ENCODE measurements around the gene TMED7. TPM values are rescaled to one million over a fixed set of nuclear protein-coding genes. Genes with fewer than 3 reads are reported as not detected.
"Not testable (repeated sequence)": the region's sequence is repeated elsewhere in the genome, so short reads cannot be mapped to it uniquely, and the experiment has no call there.

Gene TMED7
- total RNA-seq: 10 to 100 TPM; 68.9 to 95.1 (median 75.6) TPM

DNA sequence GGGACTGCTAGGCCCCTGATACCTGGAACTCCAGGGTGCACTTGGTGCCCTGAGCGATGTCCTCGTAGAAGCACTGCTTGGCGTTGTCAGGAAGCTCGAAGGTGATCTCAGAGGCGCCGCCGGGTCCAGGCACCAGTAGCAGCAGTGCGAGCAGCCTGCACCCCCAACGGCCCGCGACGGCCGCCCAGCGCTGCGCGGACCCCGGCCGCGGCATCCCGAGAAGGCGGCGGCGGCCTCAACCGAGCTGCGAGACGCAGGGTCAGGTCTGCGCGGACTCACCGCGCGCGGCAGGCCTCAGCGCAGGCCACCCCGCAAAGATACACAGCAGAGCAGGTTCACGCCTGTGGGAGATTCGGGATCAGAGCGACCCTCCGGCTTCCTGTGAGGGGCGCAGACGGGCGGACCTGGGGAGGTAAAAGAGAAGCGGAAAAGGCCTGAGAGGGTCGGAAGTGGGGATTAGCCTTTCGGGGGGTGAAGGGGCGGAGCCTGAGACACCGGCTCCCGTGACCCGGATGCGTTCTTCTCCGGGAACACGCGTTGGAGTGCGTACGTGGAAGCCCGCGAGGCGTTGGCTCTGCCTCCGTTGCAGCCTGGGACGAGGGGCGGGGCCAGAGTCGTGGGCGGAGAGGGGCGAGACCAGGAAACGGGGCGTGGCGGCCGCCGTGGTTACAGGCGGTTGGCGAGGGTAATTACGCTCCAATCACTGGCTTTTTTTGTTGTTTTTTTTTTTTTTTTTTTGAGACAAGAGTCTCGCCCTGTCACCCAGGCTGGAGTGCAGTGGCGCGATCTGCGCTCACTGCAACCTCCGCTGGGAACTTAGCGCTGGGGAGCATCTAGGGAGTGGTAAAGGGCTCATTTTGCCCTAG is at the start of gene TMED7:
Gene TMED7 (minus strand): TSS at position 458 of the 866 bp plus-strand sequence. CDS start 244 bp downstream, at position 214.
- TF ChIP-seq, protein P1, sequence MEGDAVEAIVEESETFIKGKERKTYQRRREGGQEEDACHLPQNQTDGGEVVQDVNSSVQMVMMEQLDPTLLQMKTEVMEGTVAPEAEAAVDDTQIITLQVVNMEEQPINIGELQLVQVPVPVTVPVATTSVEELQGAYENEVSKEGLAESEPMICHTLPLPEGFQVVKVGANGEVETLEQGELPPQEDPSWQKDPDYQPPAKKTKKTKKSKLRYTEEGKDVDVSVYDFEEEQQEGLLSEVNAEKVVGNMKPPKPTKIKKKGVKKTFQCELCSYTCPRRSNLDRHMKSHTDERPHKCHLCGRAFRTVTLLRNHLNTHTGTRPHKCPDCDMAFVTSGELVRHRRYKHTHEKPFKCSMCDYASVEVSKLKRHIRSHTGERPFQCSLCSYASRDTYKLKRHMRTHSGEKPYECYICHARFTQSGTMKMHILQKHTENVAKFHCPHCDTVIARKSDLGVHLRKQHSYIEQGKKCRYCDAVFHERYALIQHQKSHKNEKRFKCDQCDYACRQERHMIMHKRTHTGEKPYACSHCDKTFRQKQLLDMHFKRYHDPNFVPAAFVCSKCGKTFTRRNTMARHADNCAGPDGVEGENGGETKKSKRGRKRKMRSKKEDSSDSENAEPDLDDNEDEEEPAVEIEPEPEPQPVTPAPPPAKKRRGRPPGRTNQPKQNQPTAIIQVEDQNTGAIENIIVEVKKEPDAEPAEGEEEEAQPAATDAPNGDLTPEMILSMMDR (IDR thresholded peaks at IDR 0.05): peak in 3 of 6 experiments; percentile 6 to 32 (median 20)
- peak in 3 of 4 donors; percentile 64 to 92 (median 72) for TF ChIP-seq POLR2A (IDR thresholded peaks at IDR 0.05)

DNA sequence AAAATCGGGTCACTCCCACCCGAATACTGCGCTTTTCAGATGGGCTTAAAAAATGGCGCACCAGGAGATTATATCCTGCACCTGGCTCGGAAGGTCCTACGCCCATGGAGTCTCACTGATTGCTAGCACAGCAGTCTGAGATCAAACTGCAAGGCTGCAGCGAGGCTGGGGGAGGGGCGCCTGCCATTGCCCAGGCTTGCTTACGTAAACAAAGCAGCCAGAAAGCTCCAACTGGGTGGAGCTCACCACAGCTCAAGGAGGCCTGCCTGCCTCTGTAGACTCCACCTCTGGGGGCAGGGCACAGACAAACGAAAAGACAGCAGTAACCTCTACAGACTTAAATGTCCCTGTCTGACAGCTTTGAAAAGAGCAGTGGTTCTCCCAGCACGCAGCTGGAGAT is 48.9 kb upstream of the TMED7 start:
- 48 to 79% methylated on average over 6 to 7 of the region's 11 CpGs for WGBS, 2 donors
- intact Hi-C loops (cut with DNase I); DNase-seq; H3K36me3 ChIP-seq; H3K4me1 ChIP-seq; H3K27ac ChIP-seq; H3K9me3 ChIP-seq; H3K4me3 ChIP-seq; H3K27me3 ChIP-seq: not testable (repeated sequence)

More for the DNA sequence above, at the start of gene TMED7:
- Histone ChIP-seq H3K4me3 (peak within 1 kb of the TSS; percentile 76 to 91 (median 86)), H3K9me3 (no peaks in the 10 kb centered on the region), H3K36me3 (no peaks in the 10 kb centered on the region), H3K27me3 (no peaks in the 10 kb centered on the region), H3K27ac (peak within 1 kb of the TSS; percentile 93 to 97 (median 96)), H3K4me1 (peaks cover 15 to 53% (median 28%) of the 10 kb centered on the region in 3 donors)
- 0 to 1% methylated on average over 27 to 34 of the region's 77 CpGs for WGBS, 2 donors
- intact Hi-C loops (cut with DNase I): no loop called here
- peak; percentile 97 for DNase-seq

DNA sequence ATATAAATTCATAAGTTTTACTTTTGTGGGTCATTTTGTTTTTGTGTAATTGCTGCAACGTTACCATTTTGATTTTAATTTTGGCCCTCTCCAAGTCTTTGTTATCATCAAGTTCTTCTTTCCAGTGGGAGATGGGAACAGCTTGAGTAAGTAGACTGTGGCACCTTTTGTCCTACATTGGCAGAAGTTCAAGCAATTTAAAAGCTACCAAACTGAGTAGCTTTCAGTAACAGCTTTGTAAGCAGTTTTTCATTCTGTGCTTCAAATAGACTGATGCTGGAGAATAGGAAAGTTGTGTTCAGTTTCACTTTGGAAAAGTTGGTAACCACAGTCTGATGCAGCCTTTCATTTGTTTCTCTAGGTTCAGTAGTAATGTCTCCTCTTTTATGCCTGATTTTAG is 47.8 kb upstream of the TMED7 start:
- Histone ChIP-seq H3K9me3 (no peaks in the 10 kb centered on the region), H3K36me3 (no peaks in the 10 kb centered on the region), H3K27ac (no peak overlapping the region), H3K27me3 (no peaks in the 10 kb centered on the region), H3K4me3 (no peak overlapping the region), H3K4me1 (no peaks in the 10 kb centered on the region)
- TF ChIP-seq, protein P1 (IDR thresholded peaks at IDR 0.05): no peak
- TF ChIP-seq POLR2A (IDR thresholded peaks at IDR 0.05): no peak
- intact Hi-C loops (cut with DNase I): no loop called here
- 0 to 33% methylated on average over 1 of the region's 1 CpG for WGBS, 2 donors
- DNase-seq: no peak

DNA sequence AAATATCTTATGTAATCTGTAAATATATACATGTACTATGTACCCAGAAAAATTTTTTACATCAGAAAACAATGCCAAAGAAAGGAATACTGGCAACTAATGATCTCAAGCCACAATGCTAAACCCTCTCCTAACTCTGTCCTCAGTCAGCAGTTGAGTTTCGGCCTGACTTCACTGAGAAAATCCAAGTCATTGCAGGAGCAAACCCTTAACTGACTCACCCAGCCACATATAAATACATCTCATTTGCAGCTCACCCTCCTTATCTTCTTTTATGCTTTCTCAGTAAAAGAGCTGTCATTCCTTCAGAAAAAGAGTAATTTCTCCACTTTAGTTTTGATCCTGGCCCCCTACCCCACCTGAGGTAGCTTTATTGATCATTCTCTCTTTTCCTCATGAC is 46.1 kb upstream of the TMED7 start:
- no peaks in the 10 kb centered on the region for H3K9me3 ChIP-seq
- intact Hi-C loops (cut with DNase I): no loop called here
- no peak for TF ChIP-seq POLR2A (IDR thresholded peaks at IDR 0.05)
- TF ChIP-seq, protein P1 (IDR thresholded peaks at IDR 0.05): no peak
- no peaks in the 10 kb centered on the region for H3K27me3 ChIP-seq
- no peaks in the 10 kb centered on the region for H3K4me1 ChIP-seq
- no peak overlapping the region for H3K4me3 ChIP-seq
- WGBS, 2 donors: 83 to 93% methylated on average over 1 of the region's 1 CpG
- no peak overlapping the region for H3K27ac ChIP-seq
- no peaks in the 10 kb centered on the region for H3K36me3 ChIP-seq
- no peak for DNase-seq

DNA sequence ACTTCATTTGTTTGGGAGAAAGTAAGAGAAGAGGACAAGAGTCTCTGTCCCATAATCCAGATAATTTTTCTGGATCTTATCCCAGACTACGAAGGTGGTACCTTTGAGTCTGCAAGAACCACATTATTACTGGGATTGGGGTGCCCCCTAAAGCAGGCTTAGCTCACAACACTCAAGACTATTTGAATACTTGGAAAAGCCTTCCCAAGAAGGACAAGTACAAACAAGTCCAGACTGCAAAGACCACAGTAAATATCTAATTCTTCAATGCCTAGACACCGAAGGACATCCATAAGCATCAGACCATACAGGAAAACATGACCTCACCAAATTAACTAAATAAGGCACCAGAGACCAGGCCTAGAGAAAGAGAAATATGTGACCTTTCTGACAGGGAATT is 40.2 kb upstream of the TMED7 start:
- WGBS, 2 donors: 16 to 66% methylated on average over 2 of the region's 2 CpGs
- intact Hi-C loops (cut with DNase I): no loop called here
- DNase-seq: no peak

More for the DNA sequence above, 40.2 kb upstream of the TMED7 start:
- TF ChIP-seq, protein P1 (IDR thresholded peaks at IDR 0.05): no peak
- no peak for TF ChIP-seq POLR2A (IDR thresholded peaks at IDR 0.05)
- Histone ChIP-seq H3K4me3 (no peak overlapping the region), H3K9me3 (no peaks in the 10 kb centered on the region), H3K4me1 (no peaks in the 10 kb centered on the region), H3K36me3 (no peaks in the 10 kb centered on the region), H3K27me3 (no peaks in the 10 kb centered on the region), H3K27ac (no peak overlapping the region)
